Stimulated activated CD8-positive, alpha-beta memory T cell treated with anti-CD3 and anti-CD28 coated beads, Interleukin-12 subunit alpha, Interleukin-12 subunit beta, amount 100 ng/mL, for 4 hours (primary cell): ENCODE measurements around the gene AFP.
"Not testable (repeated sequence)": the region's sequence is repeated elsewhere in the genome, so short reads cannot be mapped to it uniquely, and the experiment has no call there.

Source experiments
- DNase-seq: peaks from one replicate; pipeline ENCODE4 v3.0.0-alpha.2; 2020; ENCODE audit warnings: low read depth

AFP gene

DNA sequence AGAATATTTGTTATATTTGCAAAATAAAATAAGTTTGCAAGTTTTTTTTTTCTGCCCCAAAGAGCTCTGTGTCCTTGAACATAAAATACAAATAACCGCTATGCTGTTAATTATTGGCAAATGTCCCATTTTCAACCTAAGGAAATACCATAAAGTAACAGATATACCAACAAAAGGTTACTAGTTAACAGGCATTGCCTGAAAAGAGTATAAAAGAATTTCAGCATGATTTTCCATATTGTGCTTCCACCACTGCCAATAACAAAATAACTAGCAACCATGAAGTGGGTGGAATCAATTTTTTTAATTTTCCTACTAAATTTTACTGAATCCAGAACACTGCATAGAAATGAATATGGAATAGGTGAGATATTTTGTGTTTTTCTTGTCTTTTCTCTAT is at the start of gene AFP:
Gene AFP (plus strand): TSS at position 238 of the 400 bp plus-strand sequence. CDS start 42 bp downstream, at position 280.
- no peak for DNase-seq

- no peak for DNase-seq
These were observed 48.5 kb upstream of the AFP start for GRCh38 chr4:73387552-73387951.

DNA sequence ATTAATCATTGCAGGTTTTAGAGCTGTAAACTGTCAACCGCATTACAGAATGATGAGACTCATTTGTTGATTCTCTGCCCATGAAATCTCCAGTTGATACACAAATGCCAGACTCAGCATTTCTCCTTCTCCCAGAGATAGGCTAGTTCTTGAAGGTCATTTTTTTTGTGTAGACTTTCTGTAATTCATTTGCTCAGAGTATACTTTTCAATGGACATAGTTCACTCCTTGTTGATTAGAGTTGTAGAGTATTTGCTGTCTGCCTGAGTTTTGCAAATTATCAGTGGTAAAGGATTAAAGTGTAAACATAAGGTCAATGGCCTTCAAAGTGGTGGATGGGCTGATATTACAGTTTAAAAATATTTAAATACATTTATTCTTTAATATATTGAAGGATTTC is 47.1 kb upstream of the AFP start:
- DNase-seq, result no peak

DNA sequence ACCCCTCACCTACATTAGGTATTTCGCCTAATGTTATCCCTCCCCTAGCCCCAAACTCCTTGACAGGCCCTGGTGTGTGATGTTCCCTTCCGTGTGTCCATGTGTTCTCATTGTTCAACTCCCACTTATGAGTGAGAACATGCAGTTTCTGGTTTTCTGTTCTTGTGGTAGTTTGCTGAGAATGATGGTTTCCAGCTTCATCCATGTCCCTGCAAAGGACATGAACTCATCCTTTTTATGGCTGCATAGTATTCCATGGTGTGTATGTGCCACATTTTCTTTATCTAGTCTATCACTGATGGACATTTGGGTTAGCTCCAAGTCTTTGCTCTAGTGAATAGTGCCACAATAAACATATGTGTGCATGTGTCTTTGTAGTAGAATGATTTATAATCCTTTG is 46.4 kb upstream of the AFP start:
- DNase-seq, result not testable (repeated sequence)

GRCh38 chr4:73391774-73392173 is 44.2 kb upstream of the AFP start:
- no peak for DNase-seq

DNA sequence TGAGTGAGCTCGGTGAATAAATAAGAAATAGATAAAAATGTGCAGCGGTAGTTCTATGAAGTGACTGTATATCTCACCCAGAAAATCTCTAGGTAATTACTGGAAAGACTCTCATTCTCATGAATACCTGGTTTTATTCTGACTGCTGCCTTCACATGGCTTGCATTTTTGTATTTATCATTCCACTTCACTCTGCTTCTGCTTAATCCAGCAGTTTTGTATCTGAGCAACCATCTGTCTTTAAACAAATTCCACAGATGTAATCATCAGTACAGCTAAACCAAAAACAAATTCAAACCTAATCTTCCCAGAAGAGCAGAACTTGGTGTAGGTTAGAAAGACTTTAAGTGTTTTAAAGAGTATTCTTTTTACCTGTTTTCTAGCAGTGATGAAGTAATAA is 43.1 kb upstream of the AFP start:
- no peak for DNase-seq

GRCh38 chr4:73396304-73396703 is 39.7 kb upstream of the AFP start:
- no peak for DNase-seq

DNA sequence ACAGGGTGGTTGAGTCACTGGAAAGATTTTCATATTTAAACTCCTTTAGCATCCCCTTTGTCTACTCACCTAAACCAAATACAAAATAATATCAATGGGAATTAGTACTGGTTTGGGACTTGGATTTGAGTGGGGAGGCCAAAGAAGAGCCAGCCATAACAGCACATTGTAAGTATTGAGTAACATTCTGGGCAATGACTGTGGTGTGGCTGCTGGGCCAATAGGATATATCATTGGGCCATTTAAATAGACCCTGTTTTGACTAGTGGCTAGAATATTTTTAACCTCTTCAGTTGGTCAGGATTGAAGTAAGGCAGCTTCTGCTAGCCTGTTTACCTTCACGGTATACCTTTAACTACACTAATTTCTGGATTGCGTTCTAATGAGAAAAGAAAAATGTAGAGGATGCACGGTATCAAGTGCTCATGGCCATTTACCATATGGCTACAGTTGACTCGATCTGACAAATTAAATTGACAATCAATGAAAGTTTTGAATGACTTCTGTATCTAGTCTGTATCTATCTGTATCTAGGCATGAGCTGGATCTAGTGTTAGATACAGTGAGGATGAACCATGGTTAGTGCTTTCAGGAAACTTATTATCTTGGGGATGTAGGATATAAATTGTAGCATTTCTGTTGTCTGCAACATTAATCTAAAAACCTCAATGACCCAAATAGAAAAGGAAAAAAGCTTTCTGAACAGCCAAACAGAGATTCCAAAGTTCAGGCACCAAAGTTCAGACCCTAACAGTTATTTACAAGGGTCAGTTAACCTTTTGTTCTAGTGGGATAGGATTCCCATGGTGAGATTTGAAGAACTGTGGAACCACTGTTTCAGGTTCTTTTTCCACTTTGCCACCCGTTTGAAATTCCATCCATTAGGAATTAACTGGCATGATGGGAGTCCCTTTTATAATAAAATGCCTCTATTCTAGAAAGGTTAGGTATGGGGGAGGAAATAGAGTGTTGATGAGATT is 38.7 kb upstream of the AFP start:
- DNase-seq, result no peak

- DNase-seq, result no peak
These were observed 34.6 kb upstream of the AFP start for GRCh38 chr4:73401412-73401811.

DNA sequence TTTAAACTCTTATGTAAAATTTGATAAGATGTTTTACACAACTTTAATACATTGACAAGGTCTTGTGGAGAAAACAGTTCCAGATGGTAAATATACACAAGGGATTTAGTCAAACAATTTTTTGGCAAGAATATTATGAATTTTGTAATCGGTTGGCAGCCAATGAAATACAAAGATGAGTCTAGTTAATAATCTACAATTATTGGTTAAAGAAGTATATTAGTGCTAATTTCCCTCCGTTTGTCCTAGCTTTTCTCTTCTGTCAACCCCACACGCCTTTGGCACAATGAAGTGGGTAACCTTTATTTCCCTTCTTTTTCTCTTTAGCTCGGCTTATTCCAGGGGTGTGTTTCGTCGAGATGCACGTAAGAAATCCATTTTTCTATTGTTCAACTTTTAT is 32.0 kb upstream of the AFP start, which contains the start of gene ALB:
Gene ALB (plus strand): TSS at position 246 of the 400 bp plus-strand sequence. CDS start 41 bp downstream, at position 287.
- no peak for DNase-seq

DNA sequence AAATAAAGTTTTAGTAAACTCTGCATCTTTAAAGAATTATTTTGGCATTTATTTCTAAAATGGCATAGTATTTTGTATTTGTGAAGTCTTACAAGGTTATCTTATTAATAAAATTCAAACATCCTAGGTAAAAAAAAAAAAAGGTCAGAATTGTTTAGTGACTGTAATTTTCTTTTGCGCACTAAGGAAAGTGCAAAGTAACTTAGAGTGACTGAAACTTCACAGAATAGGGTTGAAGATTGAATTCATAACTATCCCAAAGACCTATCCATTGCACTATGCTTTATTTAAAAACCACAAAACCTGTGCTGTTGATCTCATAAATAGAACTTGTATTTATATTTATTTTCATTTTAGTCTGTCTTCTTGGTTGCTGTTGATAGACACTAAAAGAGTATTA is 31.6 kb upstream of the AFP start:
- DNase-seq, result no peak

GRCh38 chr4:73405138-73405537 is 30.9 kb upstream of the AFP start:
- DNase-seq, result no peak

DNA sequence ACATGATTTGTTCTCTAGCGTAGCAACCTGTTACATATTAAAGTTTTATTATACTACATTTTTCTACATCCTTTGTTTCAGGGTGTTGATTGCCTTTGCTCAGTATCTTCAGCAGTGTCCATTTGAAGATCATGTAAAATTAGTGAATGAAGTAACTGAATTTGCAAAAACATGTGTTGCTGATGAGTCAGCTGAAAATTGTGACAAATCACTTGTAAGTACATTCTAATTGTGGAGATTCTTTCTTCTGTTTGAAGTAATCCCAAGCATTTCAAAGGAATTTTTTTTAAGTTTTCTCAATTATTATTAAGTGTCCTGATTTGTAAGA is 29.5 kb upstream of the AFP start:
- DNase-seq, result no peak

DNA sequence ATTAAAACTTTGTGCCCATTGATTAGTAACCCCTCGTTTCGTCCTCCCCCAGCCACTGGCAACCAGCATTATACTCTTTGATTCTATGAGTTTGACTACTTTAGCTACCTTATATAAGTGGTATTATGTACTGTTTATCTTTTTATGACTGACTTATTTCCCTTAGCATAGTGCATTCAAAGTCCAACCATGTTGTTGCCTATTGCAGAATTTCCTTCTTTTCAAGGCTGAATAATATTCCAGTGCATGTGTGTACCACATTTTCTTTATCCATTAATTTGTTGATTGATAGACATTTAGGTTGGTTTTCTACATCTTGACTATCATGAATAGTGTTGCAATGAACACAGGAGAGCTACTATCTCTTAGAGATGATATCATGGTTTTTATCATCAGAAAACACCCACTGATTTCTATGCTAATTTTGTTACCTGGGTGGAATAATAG is 28.8 kb upstream of the AFP start:
- DNase-seq, result no peak

DNA sequence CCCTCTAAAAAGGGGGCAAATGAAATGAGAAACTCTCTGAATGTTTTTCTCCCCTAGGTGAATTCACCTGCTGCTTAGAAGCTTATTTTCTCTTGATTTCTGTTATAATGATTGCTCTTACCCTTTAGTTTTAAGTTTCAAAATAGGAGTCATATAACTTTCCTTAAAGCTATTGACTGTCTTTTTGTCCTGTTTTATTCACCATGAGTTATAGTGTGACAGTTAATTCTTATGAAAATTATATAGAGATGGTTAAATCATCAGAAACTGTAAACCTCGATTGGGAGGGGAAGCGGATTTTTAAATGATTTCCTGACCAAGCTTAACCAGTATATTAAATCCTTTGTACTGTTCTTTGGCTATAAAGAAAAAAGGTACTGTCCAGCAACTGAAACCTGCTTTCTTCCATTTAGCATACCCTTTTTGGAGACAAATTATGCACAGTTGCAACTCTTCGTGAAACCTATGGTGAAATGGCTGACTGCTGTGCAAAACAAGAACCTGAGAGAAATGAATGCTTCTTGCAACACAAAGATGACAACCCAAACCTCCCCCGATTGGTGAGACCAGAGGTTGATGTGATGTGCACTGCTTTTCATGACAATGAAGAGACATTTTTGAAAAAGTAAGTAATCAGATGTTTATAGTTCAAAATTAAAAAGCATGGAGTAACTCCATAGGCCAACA is 27.7 kb upstream of the AFP start:
- no peak for DNase-seq

DNA sequence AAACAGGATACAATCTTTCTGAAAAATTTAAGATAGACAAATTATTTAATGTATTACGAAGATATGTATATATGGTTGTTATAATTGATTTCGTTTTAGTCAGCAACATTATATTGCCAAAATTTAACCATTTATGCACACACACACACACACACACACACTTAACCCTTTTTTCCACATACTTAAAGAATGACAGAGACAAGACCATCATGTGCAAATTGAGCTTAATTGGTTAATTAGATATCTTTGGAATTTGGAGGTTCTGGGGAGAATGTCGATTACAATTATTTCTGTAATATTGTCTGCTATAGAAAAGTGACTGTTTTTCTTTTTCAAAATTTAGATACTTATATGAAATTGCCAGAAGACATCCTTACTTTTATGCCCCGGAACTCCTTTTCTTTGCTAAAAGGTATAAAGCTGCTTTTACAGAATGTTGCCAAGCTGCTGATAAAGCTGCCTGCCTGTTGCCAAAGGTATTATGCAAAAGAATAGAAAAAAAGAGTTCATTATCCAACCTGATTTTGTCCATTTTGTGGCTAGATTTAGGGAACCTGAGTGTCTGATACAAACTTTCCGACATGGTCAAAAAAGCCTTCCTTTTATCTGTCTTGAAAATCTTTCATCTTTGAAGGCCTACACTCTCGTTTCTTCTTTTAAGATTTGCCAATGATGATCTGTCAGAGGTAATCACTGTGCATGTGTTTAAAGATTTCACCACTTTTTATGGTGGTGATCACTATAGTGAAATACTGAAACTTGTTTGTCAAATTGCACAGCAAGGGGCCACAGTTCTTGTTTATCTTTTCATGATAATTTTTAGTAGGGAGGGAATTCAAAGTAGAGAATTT is 26.8 kb upstream of the AFP start:
- DNase-seq, result no peak

GRCh38 chr4:73409978-73410548 is 26.0 kb upstream of the AFP start:
- DNase-seq, result no peak

DNA sequence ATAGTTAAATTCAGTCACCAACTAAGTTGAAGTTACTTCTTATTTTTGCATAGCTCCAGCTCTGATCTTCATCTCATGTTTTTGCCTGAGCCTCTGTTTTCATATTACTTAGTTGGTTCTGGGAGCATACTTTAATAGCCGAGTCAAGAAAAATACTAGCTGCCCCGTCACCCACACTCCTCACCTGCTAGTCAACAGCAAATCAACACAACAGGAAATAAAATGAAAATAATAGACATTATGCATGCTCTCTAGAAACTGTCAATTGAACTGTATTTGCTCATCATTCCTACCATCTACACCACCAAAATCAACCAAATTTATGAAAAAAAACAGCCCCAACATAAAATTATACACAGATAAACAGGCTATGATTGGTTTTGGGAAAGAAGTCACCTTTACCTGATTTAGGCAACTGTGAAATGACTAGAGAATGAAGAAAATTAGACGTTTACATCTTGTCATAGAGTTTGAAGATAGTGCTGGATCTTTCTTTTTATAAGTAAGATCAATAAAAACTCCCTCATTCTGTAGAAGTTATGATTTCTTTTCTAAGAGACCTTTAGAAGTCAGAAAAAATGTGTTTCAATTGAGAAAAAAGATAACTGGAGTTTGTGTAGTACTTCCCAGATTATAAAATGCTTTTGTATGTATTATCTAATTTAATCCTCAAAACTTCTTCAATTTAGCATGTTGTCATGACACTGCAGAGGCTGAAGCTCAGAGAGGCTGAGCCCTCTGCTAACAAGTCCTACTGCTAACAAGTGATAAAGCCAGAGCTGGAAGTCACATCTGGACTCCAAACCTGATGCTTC is 24.9 kb upstream of the AFP start:
- DNase-seq, result no peak

- DNase-seq, result no peak
These were observed 24.1 kb upstream of the AFP start for GRCh38 chr4:73411731-73412414.

DNA sequence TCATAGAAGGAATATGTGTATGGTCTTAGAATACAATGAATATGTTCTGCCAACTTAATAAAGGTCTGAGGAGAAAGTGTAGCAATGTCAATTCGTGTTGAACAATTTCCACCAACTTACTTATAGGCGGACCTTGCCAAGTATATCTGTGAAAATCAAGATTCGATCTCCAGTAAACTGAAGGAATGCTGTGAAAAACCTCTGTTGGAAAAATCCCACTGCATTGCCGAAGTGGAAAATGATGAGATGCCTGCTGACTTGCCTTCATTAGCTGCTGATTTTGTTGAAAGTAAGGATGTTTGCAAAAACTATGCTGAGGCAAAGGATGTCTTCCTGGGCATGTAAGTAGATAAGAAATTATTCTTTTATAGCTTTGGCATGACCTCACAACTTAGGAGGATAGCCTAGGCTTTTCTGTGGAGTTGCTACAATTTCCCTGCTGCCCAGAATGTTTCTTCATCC is 22.7 kb upstream of the AFP start:
- DNase-seq, result no peak

- DNase-seq, result no peak
These were observed 21.1 kb upstream of the AFP start for GRCh38 chr4:73414936-73415271.
